Neural crest cell (in vitro differentiated cells): ENCODE data around the gene TOP3B. TPM values are rescaled to one million over a fixed set of nuclear protein-coding genes. Genes with fewer than 3 reads are reported as not detected.

Experiments
- DNase-seq: peaks from one replicate; pipeline ENCODE4 v3.0.0; 2021; ENCODE audit warnings: low read depth, mixed read lengths, low spot score
- H3K27ac Mint-ChIP-seq: one replicate; pipeline ENCODE4 v1.8.0; 2021; ENCODE audit warnings: mild to moderate bottlenecking, mixed read lengths; ENCODE audit not compliant: unreplicated experiment
- H3K27me3 Mint-ChIP-seq: 2 replicates; pipeline ENCODE4 v1.8.0; 2021; ENCODE audit warnings: low read depth, mild to moderate bottlenecking, mixed read lengths
- H3K36me3 Mint-ChIP-seq: 2 replicates; pipeline ENCODE4 v1.8.0; 2021; ENCODE audit warnings: low read depth, mild to moderate bottlenecking, mixed read lengths
- H3K4me1 Mint-ChIP-seq: 2 replicates; pipeline ENCODE4 v1.8.0; 2021; ENCODE audit warnings: mixed read lengths
- H3K4me3 Mint-ChIP-seq: one replicate; pipeline ENCODE4 v1.8.0; 2021; ENCODE audit warnings: mild to moderate bottlenecking, mixed read lengths
- H3K9me3 Mint-ChIP-seq: 2 replicates; pipeline ENCODE4 v1.8.0; 2021; ENCODE audit warnings: mixed read lengths
- CTCF ChIP-seq: fragments of 200-600 bp; sonication (generic); conservative IDR thresholded peaks from 2 replicates; pipeline ENCODE4 v1.5.0; 2021; ENCODE audit warnings: antibody characterized with exemption, mild to moderate bottlenecking
- total RNA-seq: library from RNA; stranded (reverse); gene quantifications from 2 replicates; pipeline ENCODE4 v1.2.1, GENCODE V29; 2021

TOP3B gene
- total RNA-seq, 1 donor from 2014 or later, result 77.5 TPM

GRCh38 chr22:21967693-21968271, 14.8 kb downstream of the TOP3B start:
- Mint-ChIP-seq H3K4me3 (no peak overlapping the region), H3K27ac (no peak overlapping the region), H3K9me3 (no peaks in the 10 kb centered on the region), H3K4me1 (no peaks in the 10 kb centered on the region), H3K27me3 (no peaks in the 10 kb centered on the region), H3K36me3 (peaks cover 8% of the 10 kb centered on the region)
- TF ChIP-seq CTCF, result no peak
- no peak for DNase-seq

- Mint-ChIP-seq H3K9me3 (no peaks in the 10 kb centered on the region), H3K4me1 (no peaks in the 10 kb centered on the region), H3K27me3 (no peaks in the 10 kb centered on the region), H3K36me3 (peaks cover 8% of the 10 kb centered on the region), H3K27ac (no peak overlapping the region), H3K4me3 (no peak overlapping the region)
- DNase-seq, result no peak
- no peak for TF ChIP-seq CTCF
These were observed 15.7 kb downstream of the TOP3B start for GRCh38 chr22:21966643-21967516.

- peaks cover 8% of the 10 kb centered on the region for H3K36me3 Mint-ChIP-seq
- no peak for TF ChIP-seq CTCF
These were observed 16.8 kb downstream of the TOP3B start for GRCh38 chr22:21965762-21966288.

GRCh38 chr22:21964918-21965484, 17.6 kb downstream of the TOP3B start:
- peak overlapping the region; percentile 20 for H3K27ac Mint-ChIP-seq
- peaks cover 8% of the 10 kb centered on the region for H3K36me3 Mint-ChIP-seq
- H3K4me3 Mint-ChIP-seq, result no peak overlapping the region

More at GRCh38 chr22:21965762-21966288, 16.8 kb downstream of the TOP3B start:
- no peak overlapping the region for H3K4me3 Mint-ChIP-seq
- no peaks in the 10 kb centered on the region for H3K9me3 Mint-ChIP-seq
- H3K27me3 Mint-ChIP-seq, result no peaks in the 10 kb centered on the region
- DNase-seq, result no peak
- no peak overlapping the region for H3K27ac Mint-ChIP-seq
- no peaks in the 10 kb centered on the region for H3K4me1 Mint-ChIP-seq

More at GRCh38 chr22:21964918-21965484, 17.6 kb downstream of the TOP3B start:
- Mint-ChIP-seq H3K27me3 (no peaks in the 10 kb centered on the region), H3K9me3 (no peaks in the 10 kb centered on the region), H3K4me1 (no peaks in the 10 kb centered on the region)
- no peak for DNase-seq
- TF ChIP-seq CTCF, result no peak
